Erythroblast (primary cell): ENCODE data around the gene TATDN3.

Experiments used
- GATA1 ChIP-seq: IDR thresholded peaks from 2 replicates; pipeline ENCODE4 v1.6.1; 2011; ENCODE audit warnings: low read depth, mild to moderate bottlenecking, control low read depth, low read length, moderate library complexity
- POLR2A ChIP-seq: IDR thresholded peaks from 2 replicates; pipeline ENCODE4 v1.6.1; 2011; ENCODE audit warnings: mild to moderate bottlenecking, low read length

DNA sequence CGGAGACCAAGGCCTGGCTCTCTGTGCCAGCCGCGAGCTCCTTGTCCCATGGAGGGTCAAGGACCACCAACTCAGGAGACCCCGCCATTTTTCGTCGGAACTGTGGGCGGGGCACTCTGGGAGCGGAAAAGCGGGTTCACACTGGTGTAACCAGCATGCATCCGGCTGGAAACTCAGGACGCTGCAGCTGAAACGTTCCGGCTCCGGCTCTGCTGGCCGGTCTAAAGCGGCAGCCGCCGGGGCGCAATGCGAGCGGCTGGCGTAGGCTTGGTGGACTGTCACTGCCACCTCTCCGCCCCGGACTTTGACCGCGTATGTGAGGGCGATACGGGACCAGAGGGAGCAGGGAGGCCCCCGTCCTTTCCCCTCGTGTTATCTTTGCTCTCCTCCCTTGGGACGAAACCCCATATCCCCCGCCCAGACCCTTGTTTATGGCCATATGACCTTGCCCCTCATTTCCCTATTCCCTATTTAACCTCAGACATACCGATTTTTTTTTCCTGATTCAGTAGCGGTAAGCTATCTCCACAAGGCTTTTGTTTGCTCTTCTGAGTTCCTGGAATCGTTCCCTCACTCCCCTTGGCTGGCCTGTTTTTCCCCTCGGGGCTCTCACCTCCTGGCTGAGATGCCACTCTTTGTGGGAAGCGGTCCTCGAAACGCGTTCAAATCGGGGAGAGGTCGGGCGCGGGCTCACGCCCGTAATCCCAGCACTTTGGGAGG, at the start of gene TATDN3, which contains the start of gene NSL1:
- TF ChIP-seq POLR2A (peak; percentile 98), GATA1 (no peak)
